GM18867 (cell line): ENCODE results near the gene PAPPA.
A peak's percentile ranks its signal among the peaks of the same experiment; 100 is the strongest.

Source experiments
- ATAC-seq: cut with Tn5 transposase; IDR thresholded peaks from one replicate; pipeline ENCODE4 v1.9.1; 2021; ENCODE audit warnings: mild to moderate bottlenecking, moderate library complexity; ENCODE audit not compliant: unreplicated experiment

PAPPA gene

DNA sequence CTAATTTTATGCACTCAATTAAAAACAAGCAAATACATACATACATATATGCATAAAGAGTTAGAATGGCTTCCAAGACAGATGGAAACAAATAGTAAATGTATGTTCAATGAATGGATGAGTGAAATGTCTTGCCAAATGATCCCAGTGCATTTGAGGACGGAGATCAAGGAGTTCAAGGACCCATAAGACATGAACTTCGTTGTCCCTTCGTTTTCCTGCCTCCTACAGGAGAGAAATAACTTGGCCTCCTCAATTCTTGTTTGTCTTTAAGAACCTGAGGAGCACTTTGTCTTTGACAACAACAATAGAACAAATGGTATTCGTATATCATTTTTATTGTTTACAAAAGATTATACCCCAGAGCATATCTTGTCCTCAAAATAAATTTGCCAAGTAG is 2.4 kb upstream of the PAPPA start:
- ATAC-seq, result no peak

DNA sequence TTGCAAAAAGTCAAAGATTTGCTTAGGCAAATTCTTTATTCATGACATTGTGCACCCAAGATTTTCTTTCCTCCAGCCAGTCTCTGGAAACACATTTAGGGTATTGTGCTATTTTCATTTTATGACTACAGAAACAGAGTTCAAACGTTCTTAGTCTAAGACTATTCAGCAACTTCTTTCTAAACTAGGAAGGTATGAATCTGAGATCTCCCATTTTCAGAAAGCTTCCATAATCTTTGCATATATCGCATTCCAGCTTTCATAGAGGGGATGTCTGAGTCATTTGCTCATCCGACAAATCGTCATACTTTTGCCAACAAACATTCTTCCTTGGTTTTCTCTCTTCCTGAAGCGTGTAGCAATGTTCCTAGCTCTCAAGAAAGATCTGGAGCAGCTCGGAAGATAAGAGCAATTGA is 1.6 kb upstream of the PAPPA start:
- no peak for ATAC-seq

DNA sequence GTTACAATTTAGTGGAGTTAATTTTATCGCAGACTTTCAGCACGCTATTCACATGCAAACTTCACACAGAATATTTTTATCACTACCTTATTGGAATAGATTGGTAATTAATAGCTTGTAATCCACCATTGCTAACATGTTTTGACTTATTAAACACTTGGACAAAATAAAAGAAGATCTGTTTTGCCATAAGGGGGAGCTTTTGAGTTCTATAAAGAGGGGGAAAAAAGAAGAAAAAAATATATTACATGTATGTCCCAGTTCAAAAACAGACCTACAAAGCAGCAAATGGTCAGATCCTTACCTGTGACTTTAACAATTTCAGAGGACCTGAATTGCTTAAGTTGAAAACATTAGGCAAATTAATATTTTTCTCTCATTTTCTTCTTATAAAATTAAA is 1.2 kb upstream of the PAPPA start:
- ATAC-seq, result no peak

DNA sequence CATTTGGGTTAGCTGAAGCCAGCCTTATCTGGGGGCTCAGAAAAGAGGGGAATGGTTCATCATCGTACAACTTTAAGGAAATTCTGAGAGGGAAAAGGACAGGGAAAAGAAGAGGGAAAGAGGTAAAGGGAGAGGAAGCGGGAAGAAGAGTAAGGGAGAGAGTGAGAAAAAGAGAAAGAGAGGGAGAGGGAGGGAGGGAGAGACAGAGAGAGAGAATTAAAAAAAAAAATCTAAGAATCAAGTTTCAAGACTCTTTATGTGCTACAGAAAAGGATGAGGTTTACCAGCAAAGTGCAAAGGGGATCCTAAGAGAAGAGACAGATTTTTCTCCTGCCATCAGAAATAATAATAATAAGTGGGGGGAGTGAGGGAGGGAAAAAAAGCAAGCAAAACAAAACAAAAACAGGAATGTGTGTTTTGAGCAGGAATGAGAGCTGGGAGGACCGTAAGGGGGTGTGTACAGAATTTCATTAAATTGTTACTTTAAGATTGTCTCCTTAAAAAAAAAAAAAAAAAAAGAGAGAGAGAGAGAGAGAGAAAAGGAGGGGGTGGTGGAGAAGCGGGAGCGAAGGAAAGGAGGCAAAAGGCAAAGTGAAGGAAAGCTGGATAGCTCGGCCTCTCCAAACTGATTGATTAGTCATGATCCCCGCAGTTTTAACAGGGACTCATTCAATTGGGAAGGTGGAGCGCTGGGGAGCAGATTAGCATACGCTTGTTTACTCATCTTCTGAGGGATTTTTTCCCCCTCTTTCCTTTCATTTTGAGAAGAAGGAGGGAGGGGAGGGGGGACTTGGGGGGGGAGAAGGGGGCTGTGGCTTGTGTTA is 438 bp upstream of the PAPPA start:
- no peak for ATAC-seq

DNA sequence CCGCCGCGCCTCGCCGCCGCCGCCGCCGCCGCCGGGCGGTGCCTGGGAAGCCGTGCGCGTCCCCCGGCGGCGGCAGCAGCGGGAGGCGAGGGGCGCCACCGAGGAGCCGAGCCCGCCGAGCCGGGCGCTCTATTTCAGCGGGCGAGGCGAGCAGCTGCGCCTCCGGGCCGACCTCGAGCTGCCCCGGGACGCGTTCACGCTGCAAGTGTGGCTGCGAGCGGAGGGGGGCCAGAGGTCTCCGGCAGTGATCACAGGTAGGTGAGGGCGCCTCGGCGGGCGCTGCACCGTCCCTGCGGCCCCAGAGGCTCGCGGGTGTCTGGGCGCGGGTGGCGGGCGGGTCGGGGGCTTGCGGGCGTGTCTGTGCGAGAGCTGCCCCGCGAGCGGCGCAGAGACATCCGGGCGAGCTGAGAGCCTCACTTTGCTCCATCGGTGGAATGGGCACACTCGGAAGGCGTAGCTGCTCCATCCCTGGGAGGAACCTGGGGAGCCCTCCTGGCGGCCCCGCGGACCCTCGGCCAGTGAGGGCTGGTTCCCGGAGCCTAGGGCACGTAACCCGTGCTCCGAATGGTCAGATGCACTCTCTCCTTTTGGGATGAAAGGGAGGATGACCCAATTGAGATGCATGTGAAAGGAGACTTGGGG is 864 bp downstream of the PAPPA start:
- no peak for ATAC-seq

DNA sequence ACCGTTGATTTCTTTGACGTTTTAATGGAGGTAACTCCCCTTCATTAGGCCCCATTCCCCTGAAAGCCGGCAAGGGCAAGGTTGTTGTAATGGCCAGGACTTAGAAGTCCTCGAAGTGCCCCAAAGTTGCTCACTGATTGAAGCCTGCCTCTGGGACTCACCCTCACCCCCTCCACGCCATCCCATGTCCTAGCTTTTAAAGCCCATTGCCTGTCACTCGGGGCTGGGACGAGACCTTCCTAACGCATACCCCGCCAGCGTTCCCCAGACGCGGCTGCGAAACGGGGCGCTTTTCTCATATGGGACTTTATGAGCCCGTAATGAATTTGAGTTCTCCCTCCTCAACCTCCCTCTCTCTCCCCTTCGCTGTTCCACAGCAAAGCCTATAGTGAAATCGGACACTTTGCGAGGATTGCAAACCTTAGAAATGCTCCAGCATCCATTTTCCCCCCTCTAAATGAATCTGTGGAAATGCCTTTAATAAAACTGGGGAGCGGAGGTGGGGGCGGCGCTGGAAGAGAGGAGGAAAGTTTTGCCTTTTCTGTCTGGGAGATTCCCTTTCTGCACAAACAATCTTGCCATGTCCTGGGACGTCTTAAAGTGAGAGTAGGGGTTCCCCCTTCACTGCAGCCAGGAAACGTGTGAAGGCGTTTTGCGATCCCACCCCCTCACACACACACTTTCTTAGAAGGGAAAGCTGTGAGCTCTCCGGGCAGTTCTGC is 1.5 kb downstream of the PAPPA start:
- ATAC-seq, result no peak

DNA sequence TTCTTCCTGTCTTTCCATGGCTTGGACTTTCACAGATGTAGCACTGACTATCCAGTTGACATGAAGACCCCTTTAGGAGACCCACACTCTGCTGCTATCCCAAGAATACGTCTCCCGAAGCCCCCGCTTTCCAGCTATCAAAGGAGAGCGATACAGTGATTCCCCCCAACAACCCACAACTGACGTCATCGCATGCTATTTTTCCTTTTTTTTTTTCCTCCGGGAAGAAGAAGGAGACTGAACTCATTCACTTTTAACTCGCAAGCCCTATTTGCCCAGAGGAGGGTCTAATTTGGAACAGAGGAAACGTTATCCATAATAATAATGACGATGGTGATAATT is 2.1 kb downstream of the PAPPA start:
- no peak for ATAC-seq

DNA sequence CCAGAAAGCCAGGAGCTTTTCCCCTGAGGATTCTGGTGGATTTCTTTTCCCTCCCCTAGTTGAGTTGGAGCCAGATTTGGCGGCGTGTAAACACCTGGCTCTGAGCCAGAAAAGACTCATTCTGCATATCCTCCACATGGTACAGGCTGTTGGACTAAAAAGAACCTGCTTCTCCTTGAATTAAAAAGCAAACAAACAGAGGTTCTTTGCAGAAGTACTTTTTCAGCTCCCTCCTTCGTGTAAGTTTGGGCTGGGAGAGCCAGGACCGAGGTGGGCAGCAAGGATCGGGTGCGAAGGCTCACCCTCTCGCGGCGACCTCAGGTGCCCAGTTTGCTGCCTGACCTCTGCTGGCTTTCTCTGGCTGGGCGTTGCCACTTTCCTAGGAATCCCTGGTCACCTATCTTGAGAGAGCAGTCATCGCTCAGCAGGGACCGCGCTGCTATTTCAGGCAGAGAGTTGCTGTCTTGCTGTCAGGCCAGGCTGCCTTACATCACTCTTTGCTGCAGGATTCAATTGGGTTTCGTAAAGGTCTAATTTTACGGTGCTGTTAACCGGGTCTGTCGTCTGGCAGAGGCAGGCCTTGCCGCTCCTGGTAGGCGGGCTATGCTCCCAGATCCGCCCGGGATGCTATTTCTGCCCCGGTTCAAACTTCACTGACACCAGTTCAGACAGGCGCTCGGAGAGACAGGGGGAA is 3.2 kb downstream of the PAPPA start:
- no peak for ATAC-seq

DNA sequence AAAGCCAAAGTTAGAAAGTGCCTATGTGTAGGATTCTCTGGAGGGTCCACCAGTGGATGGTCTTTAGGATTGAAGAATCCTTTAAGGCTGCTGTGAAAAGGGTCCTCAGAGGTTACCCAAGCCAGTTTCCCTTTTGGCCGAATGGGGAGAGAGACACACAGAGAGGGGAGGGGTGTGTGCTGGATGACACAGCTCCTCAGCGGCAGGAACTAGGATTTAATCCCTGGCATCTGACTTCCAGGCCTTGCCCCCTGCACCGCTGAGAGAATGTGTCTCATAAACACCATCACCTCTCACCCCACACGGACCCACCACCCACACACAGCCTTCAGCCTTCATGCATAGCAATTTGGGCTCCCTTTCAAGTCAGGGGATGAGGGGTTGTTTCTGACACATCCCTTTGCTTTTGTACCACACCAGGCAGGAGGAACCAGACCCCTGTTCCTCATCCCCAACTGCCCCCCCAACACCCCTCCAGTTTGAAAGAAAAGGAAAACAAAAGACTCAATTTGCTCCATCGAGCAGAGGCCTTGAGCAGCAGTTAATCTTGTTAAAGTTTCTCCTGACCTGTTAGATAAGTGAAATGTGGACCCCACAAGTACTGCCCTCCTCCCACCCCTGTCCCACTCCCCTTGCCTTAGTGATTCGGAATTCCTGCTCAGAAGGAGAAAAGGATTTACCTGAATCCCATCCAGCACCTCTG is 4.0 kb downstream of the PAPPA start:
- no peak for ATAC-seq

DNA sequence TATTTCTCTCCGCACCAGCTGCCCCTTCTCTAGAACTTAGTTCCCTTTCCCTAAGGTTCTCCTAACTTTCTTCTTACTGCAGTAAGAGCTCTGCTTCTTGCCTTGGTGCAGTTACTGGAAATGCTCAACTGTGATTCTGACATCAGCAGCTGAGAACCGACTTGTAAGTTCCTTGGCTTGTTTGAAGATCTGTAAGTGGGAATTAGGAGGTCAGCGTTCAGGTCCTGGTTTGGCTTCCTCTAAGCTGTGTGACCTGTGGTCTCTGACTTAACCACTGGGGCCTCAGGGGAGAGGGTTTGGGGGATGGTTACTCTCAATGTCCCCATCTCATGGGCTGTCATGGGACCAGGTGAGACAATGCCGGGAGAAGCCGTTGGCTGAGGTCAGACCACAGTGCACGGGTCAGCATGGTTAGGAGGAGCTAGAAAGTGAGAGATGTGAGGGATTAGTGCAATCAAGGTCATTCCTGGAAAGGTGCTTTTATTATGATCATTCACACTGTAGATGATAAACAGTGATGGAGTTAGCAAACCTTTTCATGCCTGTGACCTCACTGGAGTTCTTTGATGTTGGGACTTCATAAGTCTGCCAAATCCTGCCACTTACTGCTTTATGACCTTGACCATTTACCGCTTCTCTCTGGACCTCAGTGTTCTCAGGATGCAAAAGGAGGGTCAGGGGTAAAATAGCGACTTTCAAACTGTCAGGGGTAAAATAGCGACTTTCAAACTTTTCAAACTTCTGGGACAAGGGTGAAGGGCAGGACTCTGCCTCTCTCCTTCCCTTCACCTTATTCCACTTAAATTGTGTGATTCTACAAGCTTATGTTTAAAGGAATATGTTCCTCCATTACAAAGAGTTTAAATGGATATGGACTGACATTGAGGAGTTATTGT is 7.3 kb downstream of the PAPPA start:
- ATAC-seq, result no peak

DNA sequence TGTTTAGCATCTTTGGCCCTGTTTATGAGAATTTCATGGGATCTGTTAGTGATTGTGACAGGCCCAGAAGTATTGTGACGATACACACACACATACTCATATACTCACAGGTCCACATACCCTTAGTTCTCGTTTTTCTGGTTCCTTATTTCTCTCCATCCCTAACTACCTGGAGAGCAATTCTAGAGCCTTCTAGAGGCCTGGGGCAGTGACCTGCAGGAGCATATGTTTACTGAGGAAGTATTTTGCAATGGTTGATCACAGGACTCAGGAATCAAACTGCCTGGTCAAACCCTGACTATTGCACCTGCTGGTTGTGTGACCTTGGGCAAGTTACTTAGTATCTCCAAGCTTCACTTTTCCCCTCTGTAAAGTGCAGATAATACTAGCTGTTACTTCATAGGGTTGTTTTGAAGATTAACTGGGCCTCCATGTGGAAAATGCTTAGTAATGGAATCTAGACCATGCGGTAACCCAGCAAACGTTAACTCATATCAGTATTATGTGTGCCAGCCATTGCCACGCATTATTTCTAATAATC is 8.7 kb downstream of the PAPPA start:
- ATAC-seq, result no peak

DNA sequence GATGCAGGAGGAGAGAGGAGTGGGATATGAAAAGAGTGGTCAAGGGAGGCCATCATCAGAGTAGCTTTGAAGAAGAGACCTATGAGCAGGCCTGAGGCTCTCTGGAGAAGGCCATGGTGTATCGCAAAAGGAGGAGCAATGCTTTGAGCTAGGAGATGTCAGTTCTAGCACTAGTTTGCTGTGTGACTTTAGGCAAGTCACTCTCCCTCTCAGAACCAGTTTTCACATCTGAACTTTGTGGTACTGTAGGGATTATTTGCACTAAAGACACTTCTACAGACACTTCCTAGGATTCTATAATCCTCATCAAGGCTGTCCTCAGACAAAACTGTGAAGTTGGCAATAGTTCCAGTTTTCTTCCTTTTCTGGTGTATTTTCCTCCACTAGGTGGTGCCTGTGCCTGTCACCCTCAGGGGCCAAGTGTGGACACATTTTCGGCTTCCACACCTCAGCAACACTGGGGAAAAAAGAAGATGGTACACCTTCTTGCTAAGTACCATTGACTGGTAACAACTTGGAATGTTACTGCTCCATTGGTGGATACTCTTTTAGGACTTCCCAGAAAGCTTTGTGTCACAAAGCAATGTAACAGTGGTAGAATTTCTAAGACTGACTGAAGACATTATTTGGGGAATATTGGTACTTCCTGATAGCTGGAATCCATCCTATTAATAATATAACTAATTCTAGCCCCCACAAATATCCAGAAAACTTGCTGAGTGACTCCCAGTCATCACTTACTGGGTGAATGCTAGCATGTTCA is 9.9 kb downstream of the PAPPA start:
- peak; percentile 49 for ATAC-seq

DNA sequence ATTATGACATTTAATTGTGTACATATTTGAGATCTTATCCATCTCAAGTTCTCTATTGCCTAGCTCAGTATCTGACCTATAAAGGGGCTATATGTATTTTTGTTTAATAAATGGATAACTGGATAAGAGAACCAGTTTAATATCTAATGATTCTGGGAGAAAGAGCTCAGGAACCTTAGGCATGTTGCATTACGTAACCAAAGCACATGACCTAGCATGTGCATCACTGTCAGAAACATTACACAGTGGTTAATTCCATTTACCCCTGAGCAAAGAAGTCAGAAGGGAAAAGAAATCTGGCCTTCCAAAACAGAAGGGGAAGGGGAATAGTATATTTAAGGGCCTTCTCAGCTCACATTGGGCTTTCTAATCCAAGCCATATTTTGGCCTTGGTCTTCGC is 12.3 kb downstream of the PAPPA start:
- no peak for ATAC-seq

DNA sequence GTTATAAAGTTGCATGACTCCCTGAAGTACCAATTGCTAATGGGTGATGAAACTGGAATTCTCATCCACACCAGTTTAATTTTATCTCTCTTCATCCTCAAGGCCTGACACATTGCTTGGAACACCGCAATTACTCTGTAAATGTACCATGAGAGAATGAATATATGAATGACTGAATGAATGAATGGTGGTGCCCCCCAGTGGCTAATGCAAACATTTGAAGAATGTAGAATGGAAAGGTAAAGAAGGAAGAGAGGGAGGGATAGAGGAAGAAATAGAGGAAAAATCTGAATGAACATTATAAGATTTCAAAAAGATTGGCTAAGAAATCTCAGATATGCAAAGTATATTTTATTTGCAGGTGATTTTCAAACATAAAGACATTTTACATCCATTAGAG is 13.1 kb downstream of the PAPPA start:
- ATAC-seq, result no peak

DNA sequence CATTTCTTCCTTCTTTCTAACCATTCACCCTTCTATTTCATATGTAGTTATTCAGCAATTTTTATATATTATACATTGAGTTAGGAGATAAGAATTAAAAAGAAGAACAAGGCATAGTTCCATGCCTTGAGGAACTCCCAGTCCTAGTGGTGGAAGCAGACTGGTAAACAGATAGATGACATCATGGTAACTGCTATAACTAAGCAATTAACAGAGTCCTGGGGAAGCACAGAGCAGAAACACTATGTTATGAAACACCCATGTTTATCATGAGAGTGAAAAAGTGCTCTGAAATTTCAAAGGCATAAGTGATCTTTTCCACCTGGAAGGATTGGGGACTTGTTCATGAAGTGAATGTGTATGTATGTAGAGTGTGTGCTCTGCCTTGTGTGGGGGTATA is 14.6 kb downstream of the PAPPA start:
- no peak for ATAC-seq

DNA sequence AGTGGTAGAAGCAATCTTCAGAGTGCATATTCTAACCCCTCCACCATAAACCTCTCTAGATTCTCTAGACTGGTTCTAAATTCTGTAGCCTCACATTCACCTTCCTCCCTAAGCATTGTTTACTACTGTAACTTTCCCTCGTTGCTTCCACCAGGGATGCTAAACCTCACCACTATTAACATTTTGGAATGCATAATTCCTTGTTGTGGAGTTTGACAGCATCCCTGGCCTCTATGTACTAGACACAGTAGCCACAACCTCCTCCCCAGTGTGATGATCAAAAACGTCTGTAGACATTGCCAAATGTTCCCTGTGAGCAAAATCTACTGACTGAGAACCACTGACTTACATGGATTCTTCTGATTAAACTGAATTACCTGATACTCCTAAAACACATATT is 18.6 kb downstream of the PAPPA start:
- ATAC-seq, result no peak

DNA sequence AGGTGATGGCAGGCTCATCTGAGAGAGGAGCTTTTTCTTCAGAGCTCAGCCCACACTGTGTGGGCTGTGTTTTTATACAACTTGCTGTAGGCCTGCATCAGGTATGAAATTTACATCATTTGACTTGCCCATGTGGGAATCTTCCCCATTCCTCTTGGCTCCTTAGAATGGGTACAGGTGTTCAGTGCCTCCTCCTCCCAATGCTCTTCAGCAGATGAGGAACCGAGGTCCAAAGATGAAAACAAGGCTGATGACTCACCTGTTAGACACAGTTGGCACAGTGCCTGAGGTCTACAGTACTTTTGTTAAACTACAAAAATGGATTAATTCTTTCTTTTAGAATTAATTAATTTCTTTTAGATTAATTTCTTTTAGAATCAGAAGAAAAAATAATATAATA is 20.8 kb downstream of the PAPPA start:
- ATAC-seq, result no peak

DNA sequence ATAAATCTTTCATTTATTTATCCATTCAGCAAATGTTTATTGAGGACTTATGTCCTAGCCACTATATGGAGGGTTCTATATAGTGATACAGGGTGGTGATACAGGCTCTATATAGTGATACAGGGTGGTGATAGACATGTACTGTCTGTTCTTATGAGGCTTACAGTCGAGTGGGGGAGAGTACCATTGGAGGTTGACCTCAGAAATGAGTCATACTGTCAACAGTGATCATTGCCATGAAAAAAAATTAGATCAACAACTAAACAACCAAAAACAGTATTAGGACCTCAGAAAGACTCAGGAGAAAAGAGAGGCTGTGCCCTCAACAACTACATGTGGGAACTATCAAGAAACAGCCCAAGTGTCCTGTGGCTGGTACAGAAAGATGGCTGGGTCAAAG is 22.0 kb downstream of the PAPPA start:
- no peak for ATAC-seq
